ENCODE measurements around the gene DEFB128. TPM values are rescaled to one million over a fixed set of nuclear protein-coding genes. Genes with fewer than 3 reads are reported as not detected.

Gene DEFB128
- polyA plus RNA-seq (2012; ENCODE audit: insufficient read length, low read depth): not detected

DNA sequence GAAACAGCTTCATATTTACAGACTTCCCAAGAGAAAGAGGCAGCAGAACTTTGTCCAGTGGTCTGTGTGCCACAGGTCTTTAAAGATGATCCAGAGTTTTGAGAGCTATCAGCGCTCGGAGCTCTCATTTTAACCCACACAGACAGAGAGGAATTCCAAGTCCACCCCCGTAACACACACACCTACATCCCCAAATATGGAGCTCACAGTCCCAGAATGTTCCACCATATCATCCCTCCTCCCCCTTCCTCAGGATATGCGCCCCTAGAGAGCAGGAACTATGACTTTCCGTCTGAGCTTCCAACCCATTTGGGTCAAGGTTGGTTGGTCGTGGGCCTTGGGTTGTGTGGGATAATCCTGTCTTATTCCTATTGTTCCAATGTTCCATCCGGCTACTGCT is at the start of gene DEFB128:
Gene DEFB128 (minus strand): TSS at position 101 of the 400 bp plus-strand sequence. CDS start 88 bp downstream, at position 13.
- no peak for TF ChIP-seq SIN3A (IDR thresholded peaks at IDR 0.05; ENCODE audit: borderline replicate concordance, insufficient read depth, low read length)
- TF ChIP-seq, protein P1, sequence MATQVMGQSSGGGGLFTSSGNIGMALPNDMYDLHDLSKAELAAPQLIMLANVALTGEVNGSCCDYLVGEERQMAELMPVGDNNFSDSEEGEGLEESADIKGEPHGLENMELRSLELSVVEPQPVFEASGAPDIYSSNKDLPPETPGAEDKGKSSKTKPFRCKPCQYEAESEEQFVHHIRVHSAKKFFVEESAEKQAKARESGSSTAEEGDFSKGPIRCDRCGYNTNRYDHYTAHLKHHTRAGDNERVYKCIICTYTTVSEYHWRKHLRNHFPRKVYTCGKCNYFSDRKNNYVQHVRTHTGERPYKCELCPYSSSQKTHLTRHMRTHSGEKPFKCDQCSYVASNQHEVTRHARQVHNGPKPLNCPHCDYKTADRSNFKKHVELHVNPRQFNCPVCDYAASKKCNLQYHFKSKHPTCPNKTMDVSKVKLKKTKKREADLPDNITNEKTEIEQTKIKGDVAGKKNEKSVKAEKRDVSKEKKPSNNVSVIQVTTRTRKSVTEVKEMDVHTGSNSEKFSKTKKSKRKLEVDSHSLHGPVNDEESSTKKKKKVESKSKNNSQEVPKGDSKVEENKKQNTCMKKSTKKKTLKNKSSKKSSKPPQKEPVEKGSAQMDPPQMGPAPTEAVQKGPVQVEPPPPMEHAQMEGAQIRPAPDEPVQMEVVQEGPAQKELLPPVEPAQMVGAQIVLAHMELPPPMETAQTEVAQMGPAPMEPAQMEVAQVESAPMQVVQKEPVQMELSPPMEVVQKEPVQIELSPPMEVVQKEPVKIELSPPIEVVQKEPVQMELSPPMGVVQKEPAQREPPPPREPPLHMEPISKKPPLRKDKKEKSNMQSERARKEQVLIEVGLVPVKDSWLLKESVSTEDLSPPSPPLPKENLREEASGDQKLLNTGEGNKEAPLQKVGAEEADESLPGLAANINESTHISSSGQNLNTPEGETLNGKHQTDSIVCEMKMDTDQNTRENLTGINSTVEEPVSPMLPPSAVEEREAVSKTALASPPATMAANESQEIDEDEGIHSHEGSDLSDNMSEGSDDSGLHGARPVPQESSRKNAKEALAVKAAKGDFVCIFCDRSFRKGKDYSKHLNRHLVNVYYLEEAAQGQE (IDR thresholded peaks at IDR 0.05; ENCODE audit: insufficient read depth in 1 of 2, low read depth in 2 of 2, low read length in 2 of 2): no peak

GRCh38 chr20:237929-238328 is 48.4 kb upstream of the DEFB128 start:
- TF ChIP-seq FOXP2 (optimal IDR thresholded peaks at IDR 0.05; ENCODE audit: borderline replicate concordance, extremely low read depth, extremely low read length, insufficient read depth) (no peak), SIN3A (IDR thresholded peaks at IDR 0.05; ENCODE audit: borderline replicate concordance, insufficient read depth, low read length) (no peak), TAF1 (IDR thresholded peaks at IDR 0.05; ENCODE audit: borderline replicate concordance, insufficient read depth, low read length) (no peak), POLR2AphosphoS5 (IDR thresholded peaks at IDR 0.05; ENCODE audit: low read depth, low read length) (no peak)
- TF ChIP-seq, protein P1 (IDR thresholded peaks at IDR 0.05; ENCODE audit: insufficient read depth in 1 of 2, low read depth in 2 of 2, low read length in 2 of 2): no peak

GRCh38 chr20:237489-237888 is 48.0 kb upstream of the DEFB128 start:
- TF ChIP-seq TAF1 (IDR thresholded peaks at IDR 0.05; ENCODE audit: borderline replicate concordance, insufficient read depth, low read length): no peak
- TF ChIP-seq, protein P1 (IDR thresholded peaks at IDR 0.05; ENCODE audit: insufficient read depth in 1 of 2, low read depth in 2 of 2, low read length in 2 of 2): no peak
- TF ChIP-seq POLR2AphosphoS5 (IDR thresholded peaks at IDR 0.05; ENCODE audit: low read depth, low read length): no peak
- TF ChIP-seq SIN3A (IDR thresholded peaks at IDR 0.05; ENCODE audit: borderline replicate concordance, insufficient read depth, low read length): no peak
- TF ChIP-seq FOXP2 (optimal IDR thresholded peaks at IDR 0.05; ENCODE audit: borderline replicate concordance, extremely low read depth, extremely low read length, insufficient read depth): no peak

DNA sequence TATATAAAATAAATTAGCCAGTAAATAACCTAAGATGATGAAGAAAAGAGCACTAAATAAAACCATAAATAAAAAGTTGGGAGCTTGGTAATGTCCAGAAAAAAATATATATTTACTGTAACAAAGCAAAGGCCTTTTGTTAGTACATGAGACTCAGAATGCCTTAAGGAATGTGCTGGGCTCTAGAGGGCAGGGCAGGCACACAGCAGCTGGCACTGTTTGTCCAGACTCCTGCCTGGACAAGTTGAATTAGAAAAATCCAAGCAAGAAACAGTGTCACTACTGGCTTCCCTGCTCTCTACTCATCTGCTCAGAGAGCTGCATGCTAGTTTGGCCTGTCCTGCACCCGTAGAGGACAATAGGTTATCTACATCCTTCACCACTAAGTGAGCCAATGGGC is 46.4 kb upstream of the DEFB128 start:
- TF ChIP-seq SIN3A (IDR thresholded peaks at IDR 0.05; ENCODE audit: borderline replicate concordance, insufficient read depth, low read length) (no peak), TAF1 (IDR thresholded peaks at IDR 0.05; ENCODE audit: borderline replicate concordance, insufficient read depth, low read length) (no peak), FOXP2 (optimal IDR thresholded peaks at IDR 0.05; ENCODE audit: borderline replicate concordance, extremely low read depth, extremely low read length, insufficient read depth) (no peak), POLR2AphosphoS5 (IDR thresholded peaks at IDR 0.05; ENCODE audit: low read depth, low read length) (no peak)
- TF ChIP-seq, protein P1 (IDR thresholded peaks at IDR 0.05; ENCODE audit: insufficient read depth in 1 of 2, low read depth in 2 of 2, low read length in 2 of 2): no peak

Data from PFSK-1 (cell line).